PC-9 (cell line): ENCODE measurements around the gene TMEM178A.

Experiments used
- CTCF ChIP-seq: fragments of 200-600 bp; sonication (generic); conservative IDR thresholded peaks from 2 replicates; pipeline ENCODE4 v1.6.1; 2017; ENCODE audit warnings: mixed run types, antibody characterized with exemption, mild to moderate bottlenecking, moderate library complexity
- EZH2 ChIP-seq: fragments of 200-600 bp; sonication (generic); IDR thresholded peaks from 2 replicates; pipeline ENCODE4 v1.8.0; 2017; ENCODE audit warnings: antibody characterized with exemption, low read depth

GRCh38 chr2:39688181-39688580, 22.5 kb downstream of the TMEM178A start:
- no peak for TF ChIP-seq CTCF
- TF ChIP-seq EZH2: no peak
